GM18858 (cell line): ENCODE measurements around the gene RASD1.
"Not testable (repeated sequence)": the region's sequence is repeated elsewhere in the genome, so short reads cannot be mapped to it uniquely, and the experiment has no call there.

Experiments used
- ATAC-seq: cut with Tn5 transposase; IDR thresholded peaks from one replicate; pipeline ENCODE4 v1.9.1; 2021; ENCODE audit not compliant: unreplicated experiment

Gene RASD1

GRCh38 chr17:17479209-17479608 is 17.0 kb downstream of the RASD1 start:
- no peak for ATAC-seq

GRCh38 chr17:17476865-17477467 is 19.2 kb downstream of the RASD1 start, which contains the start of gene MED9:
MED9 (plus strand) TSS chr17:17477000; CDS start chr17:17477042, 42 bp downstream.
- no peak for ATAC-seq

GRCh38 chr17:17474341-17474740 is 21.9 kb downstream of the RASD1 start:
- no peak for ATAC-seq

- no peak for ATAC-seq
Measured at GRCh38 chr17:17472333-17472920, 23.8 kb downstream of the RASD1 start.

- no peak for ATAC-seq
Measured at GRCh38 chr17:17469996-17470395, 26.2 kb downstream of the RASD1 start.

GRCh38 chr17:17469358-17469757 is 26.8 kb downstream of the RASD1 start:
- no peak for ATAC-seq

GRCh38 chr17:17468217-17469010 is 27.8 kb downstream of the RASD1 start:
- ATAC-seq: no peak

- no peak for ATAC-seq
Measured at GRCh38 chr17:17467720-17468119, 28.5 kb downstream of the RASD1 start.

GRCh38 chr17:17467016-17467415 is 29.2 kb downstream of the RASD1 start:
- ATAC-seq: no peak

- ATAC-seq: no peak
Measured at GRCh38 chr17:17466511-17466910, 29.7 kb downstream of the RASD1 start.

GRCh38 chr17:17465878-17466277 is 30.3 kb downstream of the RASD1 start:
- not testable (repeated sequence) for ATAC-seq

- no peak for ATAC-seq
Measured at GRCh38 chr17:17463821-17464220, 32.4 kb downstream of the RASD1 start.

GRCh38 chr17:17462048-17462824 is 34.0 kb downstream of the RASD1 start:
- ATAC-seq: no peak

GRCh38 chr17:17460038-17460437 is 36.2 kb downstream of the RASD1 start:
- no peak for ATAC-seq

- ATAC-seq: no peak
Measured at GRCh38 chr17:17457680-17458079, 38.5 kb downstream of the RASD1 start.

- no peak for ATAC-seq
Measured at GRCh38 chr17:17456251-17456650, 39.9 kb downstream of the RASD1 start.

- ATAC-seq: no peak
Measured at GRCh38 chr17:17455173-17455572, 41.0 kb downstream of the RASD1 start.

GRCh38 chr17:17454700-17455099 is 41.5 kb downstream of the RASD1 start:
- ATAC-seq: not testable (repeated sequence)

- ATAC-seq: no peak
Measured at GRCh38 chr17:17454276-17454675, 41.9 kb downstream of the RASD1 start.

GRCh38 chr17:17453088-17453487 is 43.1 kb downstream of the RASD1 start:
- ATAC-seq: no peak

- no peak for ATAC-seq
Measured at GRCh38 chr17:17448723-17449122, 47.5 kb downstream of the RASD1 start.
